AG09309 (cell line): ENCODE measurements around the gene ABHD1.

Experiments used
- DNase-seq: peaks from one replicate; pipeline ENCODE4 v3.0.0-alpha.2; 2010; ENCODE audit warnings: low read depth
- H3K4me3 ChIP-seq: 2 replicates; pipeline ENCODE4 v1.5.1; 2011; ENCODE audit warnings: mild to moderate bottlenecking, low read depth, low read length, moderate library complexity; ENCODE audit not compliant: control insufficient read depth
- TF ChIP-seq, protein P1 (sequence below): IDR thresholded peaks from 2 replicates; pipeline ENCODE4 v1.5.1; 2011; ENCODE audit warnings: mild to moderate bottlenecking, low read depth, low read length, inconsistent platforms; ENCODE audit not compliant: insufficient read depth, control insufficient read depth; ENCODE audit errors: missing control alignments

Gene ABHD1

DNA sequence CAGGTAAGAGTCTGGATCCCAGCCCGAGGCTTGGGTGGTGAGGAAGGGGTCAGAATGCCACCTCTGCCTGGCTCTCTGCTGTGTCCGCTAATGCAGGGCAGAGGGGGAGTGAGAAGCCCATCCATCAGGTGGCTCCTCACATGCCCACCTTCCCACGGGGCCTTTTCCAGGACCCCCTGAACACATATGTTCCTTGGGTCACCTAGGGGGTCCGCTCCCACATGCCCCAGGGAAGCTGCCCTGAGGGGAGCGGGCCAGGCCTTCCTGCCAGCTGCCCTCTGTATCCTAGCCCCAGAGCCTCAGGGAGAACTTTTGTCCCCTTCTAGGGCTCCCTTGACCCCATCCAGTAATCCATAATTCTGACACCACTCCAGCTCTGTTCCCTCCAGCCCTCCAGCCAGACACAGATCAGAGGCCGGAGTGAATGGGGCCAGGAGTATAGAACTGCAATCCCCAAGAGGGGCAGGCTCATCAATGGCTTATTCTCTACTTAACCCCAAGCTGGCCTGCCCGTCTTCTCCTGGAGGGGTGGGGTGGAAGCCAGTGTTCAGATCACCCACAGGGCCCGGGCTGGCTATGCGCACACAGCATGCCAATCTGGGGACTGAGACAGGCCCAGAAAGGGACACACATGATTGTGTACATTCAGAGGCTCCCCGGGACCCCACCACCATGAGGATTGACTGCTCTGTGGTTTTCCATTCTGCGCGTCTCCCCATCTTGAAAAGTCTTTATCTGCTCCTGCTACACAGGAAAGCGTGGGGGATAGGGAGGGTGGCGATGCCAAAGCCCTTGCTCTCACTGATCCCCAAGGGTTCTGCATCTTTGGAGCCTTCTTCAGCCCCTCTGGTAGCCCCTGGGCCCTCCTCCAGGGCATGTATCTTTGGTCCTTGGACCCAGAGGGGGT is 44.1 kb upstream of the ABHD1 start:
- peak overlapping the region; percentile 92 for H3K4me3 ChIP-seq
- TF ChIP-seq, protein P1, sequence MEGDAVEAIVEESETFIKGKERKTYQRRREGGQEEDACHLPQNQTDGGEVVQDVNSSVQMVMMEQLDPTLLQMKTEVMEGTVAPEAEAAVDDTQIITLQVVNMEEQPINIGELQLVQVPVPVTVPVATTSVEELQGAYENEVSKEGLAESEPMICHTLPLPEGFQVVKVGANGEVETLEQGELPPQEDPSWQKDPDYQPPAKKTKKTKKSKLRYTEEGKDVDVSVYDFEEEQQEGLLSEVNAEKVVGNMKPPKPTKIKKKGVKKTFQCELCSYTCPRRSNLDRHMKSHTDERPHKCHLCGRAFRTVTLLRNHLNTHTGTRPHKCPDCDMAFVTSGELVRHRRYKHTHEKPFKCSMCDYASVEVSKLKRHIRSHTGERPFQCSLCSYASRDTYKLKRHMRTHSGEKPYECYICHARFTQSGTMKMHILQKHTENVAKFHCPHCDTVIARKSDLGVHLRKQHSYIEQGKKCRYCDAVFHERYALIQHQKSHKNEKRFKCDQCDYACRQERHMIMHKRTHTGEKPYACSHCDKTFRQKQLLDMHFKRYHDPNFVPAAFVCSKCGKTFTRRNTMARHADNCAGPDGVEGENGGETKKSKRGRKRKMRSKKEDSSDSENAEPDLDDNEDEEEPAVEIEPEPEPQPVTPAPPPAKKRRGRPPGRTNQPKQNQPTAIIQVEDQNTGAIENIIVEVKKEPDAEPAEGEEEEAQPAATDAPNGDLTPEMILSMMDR: no peak
- no peak for DNase-seq

DNA sequence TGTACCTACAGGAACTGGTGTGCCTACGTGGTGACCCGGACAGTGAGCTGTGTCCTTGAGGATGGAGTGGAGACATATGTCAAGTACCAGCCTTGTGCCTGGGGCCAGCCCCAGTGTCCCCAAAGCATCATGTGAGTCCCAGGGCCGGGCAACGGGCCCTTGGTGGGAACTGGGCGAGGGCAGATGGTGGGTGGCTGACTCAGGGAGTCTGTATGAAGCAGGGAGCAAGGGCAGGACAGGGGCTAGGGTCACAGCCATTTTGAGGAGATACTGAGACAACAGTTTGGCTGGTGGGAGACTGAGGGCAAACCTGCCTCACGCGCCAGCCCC is 43.5 kb upstream of the ABHD1 start:
- H3K4me3 ChIP-seq: peak overlapping the region; percentile 92
- DNase-seq: no peak
- TF ChIP-seq, protein P1: no peak

DNA sequence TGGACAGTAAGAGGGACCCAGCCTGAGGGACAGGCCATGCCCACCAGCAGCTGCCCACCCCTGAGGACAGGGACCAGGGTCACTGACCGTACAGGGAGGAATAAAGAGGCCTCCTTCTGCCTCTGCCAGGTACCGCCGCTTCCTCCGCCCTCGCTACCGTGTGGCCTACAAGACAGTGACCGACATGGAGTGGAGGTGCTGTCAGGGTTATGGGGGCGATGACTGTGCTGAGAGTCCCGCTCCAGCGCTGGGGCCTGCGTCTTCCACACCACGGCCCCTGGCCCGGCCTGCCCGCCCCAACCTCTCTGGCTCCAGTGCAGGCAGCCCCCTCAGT is 43.0 kb upstream of the ABHD1 start:
- H3K4me3 ChIP-seq: peak overlapping the region; percentile 92
- TF ChIP-seq, protein P1: no peak
- no peak for DNase-seq

DNA sequence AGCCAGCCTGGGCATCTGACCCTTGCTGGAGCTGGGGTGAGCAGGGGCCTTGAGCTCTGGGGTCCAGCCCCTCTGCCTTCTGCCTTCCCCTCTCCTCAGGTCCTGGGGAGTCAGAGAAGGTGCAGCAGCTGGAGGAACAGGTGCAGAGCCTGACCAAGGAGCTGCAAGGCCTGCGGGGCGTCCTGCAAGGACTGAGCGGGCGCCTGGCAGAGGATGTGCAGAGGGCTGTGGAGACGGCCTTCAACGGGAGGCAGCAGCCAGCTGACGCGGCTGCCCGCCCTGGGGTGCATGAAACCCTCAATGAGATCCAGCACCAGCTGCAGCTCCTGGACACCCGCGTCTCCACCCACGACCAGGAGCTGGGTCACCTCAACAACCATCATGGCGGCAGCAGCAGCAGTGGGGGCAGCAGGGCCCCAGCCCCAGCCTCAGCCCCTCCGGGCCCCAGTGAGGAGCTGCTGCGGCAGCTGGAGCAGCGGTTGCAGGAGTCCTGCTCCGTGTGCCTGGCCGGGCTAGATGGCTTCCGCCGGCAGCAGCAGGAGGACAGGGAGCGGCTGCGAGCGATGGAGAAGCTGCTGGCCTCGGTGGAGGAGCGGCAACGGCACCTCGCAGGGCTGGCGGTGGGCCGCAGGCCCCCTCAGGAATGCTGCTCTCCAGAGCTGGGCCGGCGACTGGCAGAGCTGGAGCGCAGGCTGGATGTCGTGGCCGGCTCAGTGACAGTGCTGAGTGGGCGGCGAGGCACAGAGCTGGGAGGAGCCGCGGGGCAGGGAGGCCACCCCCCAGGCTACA is 41.4 kb upstream of the ABHD1 start:
- DNase-seq: no peak
- TF ChIP-seq, protein P1: no peak
- H3K4me3 ChIP-seq: no peak overlapping the region

DNA sequence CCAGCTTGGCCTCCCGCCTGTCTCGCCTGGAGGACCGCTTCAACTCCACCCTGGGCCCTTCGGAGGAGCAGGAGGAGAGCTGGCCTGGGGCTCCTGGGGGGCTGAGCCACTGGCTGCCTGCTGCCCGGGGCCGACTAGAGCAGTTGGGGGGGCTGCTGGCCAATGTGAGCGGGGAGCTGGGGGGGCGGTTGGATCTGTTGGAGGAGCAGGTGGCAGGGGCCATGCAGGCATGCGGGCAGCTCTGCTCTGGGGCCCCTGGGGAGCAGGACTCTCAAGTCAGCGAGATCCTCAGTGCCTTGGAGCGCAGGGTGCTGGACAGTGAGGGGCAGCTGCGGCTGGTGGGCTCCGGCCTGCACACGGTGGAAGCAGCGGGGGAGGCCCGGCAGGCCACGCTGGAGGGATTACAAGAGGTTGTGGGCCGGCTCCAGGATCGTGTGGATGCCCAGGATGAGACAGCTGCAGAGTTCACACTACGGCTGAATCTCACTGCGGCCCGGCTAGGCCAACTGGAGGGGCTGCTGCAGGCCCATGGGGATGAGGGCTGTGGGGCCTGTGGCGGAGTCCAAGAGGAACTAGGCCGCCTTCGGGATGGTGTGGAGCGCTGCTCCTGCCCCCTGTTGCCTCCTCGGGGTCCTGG is 40.7 kb upstream of the ABHD1 start:
- H3K4me3 ChIP-seq: no peak overlapping the region
- no peak for DNase-seq
- TF ChIP-seq, protein P1: no peak

DNA sequence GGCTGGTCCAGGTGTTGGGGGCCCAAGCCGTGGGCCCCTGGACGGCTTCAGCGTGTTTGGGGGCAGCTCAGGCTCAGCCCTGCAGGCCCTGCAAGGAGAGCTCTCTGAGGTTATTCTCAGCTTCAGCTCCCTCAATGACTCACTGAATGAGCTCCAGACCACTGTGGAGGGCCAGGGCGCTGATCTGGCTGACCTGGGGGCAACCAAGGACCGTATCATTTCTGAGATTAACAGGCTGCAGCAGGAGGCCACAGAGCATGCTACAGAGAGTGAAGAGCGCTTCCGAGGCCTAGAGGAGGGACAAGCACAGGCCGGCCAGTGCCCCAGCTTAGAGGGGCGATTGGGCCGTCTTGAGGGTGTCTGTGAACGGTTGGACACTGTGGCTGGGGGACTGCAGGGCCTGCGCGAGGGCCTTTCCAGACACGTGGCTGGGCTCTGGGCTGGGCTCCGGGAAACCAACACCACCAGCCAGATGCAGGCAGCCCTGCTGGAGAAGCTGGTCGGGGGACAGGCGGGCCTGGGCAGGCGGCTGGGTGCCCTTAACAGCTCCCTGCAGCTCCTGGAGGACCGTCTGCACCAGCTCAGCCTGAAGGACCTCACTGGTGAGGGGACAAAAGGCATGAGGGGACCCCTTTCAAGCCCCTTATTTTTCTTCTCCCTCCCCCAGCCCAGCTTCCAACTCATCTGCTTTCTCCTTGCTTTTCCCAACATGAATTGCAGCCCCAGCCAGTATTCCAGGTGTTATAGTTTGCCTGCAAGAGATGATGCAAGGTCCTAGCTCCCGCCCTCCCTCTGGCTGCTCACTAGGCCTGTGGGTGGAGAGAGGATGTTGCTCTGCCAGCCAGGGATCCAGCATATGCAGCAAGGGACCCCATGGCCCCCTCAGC is 40.0 kb upstream of the ABHD1 start:
- TF ChIP-seq, protein P1: no peak
- H3K4me3 ChIP-seq: no peak overlapping the region
- DNase-seq: no peak
